Osteoblast (primary cell): ENCODE results near the gene USP16. TPM values are rescaled to one million over a fixed set of nuclear protein-coding genes. Genes with fewer than 3 reads are reported as not detected.

Experiments used
- DNase-seq: peaks from one replicate; pipeline ENCODE4 v3.0.0; 2011; ENCODE audit warnings: low spot score, mixed read lengths; ENCODE audit not compliant: insufficient read length; ENCODE audit errors: missing footprints
- H2AFZ ChIP-seq: 2 replicates; pipeline ENCODE4 v1.6.0; 2011; ENCODE audit warnings: mild to moderate bottlenecking, low read length
- H3K27ac ChIP-seq: 2 replicates; pipeline ENCODE4 v1.5.1; 2011; ENCODE audit warnings: mild to moderate bottlenecking, low read depth, low read length, moderate library complexity
- H3K27me3 ChIP-seq: 2 replicates; pipeline ENCODE4 v1.6.0; 2012; ENCODE audit warnings: mild to moderate bottlenecking, control low read depth, inconsistent platforms, low read length, moderate library complexity; ENCODE audit not compliant: insufficient read depth
- H3K36me3 ChIP-seq: 2 replicates; pipeline ENCODE4 v1.5.1; 2011; ENCODE audit warnings: mild to moderate bottlenecking, low read length, control low read depth, moderate library complexity; ENCODE audit not compliant: insufficient read depth
- H3K4me1 ChIP-seq: 2 replicates; pipeline ENCODE4 v1.5.1; 2011; ENCODE audit warnings: mild to moderate bottlenecking, low read length, control low read depth, moderate library complexity; ENCODE audit not compliant: insufficient read depth
- H3K4me2 ChIP-seq: 2 replicates; pipeline ENCODE4 v1.6.0; 2011; ENCODE audit warnings: mild to moderate bottlenecking, low read length; ENCODE audit not compliant: insufficient read depth
- H3K4me3 ChIP-seq: fragments of 200-600 bp; sonication (generic); 3 replicates; pipeline ENCODE4 v1.5.1; 2012; ENCODE audit warnings: mild to moderate bottlenecking, low read length, inconsistent platforms; ENCODE audit not compliant: insufficient read depth
- H3K79me2 ChIP-seq: 2 replicates; pipeline ENCODE4 v1.6.0; 2012; ENCODE audit warnings: mild to moderate bottlenecking, low read length, control low read depth, inconsistent platforms; ENCODE audit not compliant: insufficient read depth
- H3K9me3 ChIP-seq: 2 replicates; pipeline ENCODE4 v1.5.1; 2011; ENCODE audit warnings: low read depth, low read length, control low read depth
- H4K20me1 ChIP-seq: 2 replicates; pipeline ENCODE4 v1.6.0; 2012; ENCODE audit warnings: mild to moderate bottlenecking, low read length, control low read depth; ENCODE audit not compliant: insufficient read depth
- CTCF ChIP-seq: IDR thresholded peaks from 2 replicates; pipeline ENCODE4 v1.5.1; 2011; ENCODE audit warnings: mild to moderate bottlenecking, low read depth, low read length, moderate library complexity; ENCODE audit errors: extremely low read depth
- total RNA-seq: library from RNA; depleted of rRNA; stranded (reverse); fragments of >200 nt; gene quantifications from 2 replicates; pipeline ENCODE4 v1.2.3, GENCODE V29; 2012

USP16 gene
- 47.4 TPM in 2 replicates for total RNA-seq

- Histone ChIP-seq H3K4me2 (peak within 1 kb of the TSS; percentile 97), H3K27me3 (no peaks in the 10 kb centered on the region), H2AFZ (peak within 1 kb of the TSS; percentile 94), H3K4me3 (peak within 1 kb of the TSS; percentile 81), H3K4me1 (peaks cover 11% of the 10 kb centered on the region), H3K9me3 (no peaks in the 10 kb centered on the region), H3K27ac (peak within 1 kb of the TSS; percentile 99), H3K79me2 (peaks cover 43% of the 10 kb centered on the region), H3K36me3 (peaks cover 4% of the 10 kb centered on the region), H4K20me1 (no peaks in the 10 kb centered on the region)
- DNase-seq = peak; percentile 98
- TF ChIP-seq CTCF = peak; percentile 25
Measured at GRCh38 chr21:29024474-29025327, at the start of gene USP16. Gene USP16, plus strand, starts transcription at chr21:29024668. Its CDS starts 3,246 bp downstream, at chr21:29027914.

GRCh38 chr21:28975397-28975796 is 49.1 kb upstream of the USP16 start:
- Histone ChIP-seq H3K4me1 (no peaks in the 10 kb centered on the region), H4K20me1 (no peaks in the 10 kb centered on the region), H3K4me2 (no peak overlapping the region), H3K27me3 (no peaks in the 10 kb centered on the region), H3K36me3 (peaks cover 14% of the 10 kb centered on the region), H3K4me3 (no peak overlapping the region), H3K27ac (peak overlapping the region; percentile 19), H2AFZ (no peak overlapping the region), H3K79me2 (peaks cover 10% of the 10 kb centered on the region), H3K9me3 (no peaks in the 10 kb centered on the region)
- no peak for TF ChIP-seq CTCF
- no peak for DNase-seq

- H3K36me3 ChIP-seq = peaks cover 45% of the 10 kb centered on the region
- no peaks in the 10 kb centered on the region for H3K9me3 ChIP-seq
- no peak for TF ChIP-seq CTCF
- no peaks in the 10 kb centered on the region for H4K20me1 ChIP-seq
- H3K79me2 ChIP-seq = peaks cover 7% of the 10 kb centered on the region
- H2AFZ ChIP-seq = no peak overlapping the region
- no peak overlapping the region for H3K4me2 ChIP-seq
- no peaks in the 10 kb centered on the region for H3K4me1 ChIP-seq
- no peaks in the 10 kb centered on the region for H3K27me3 ChIP-seq
- H3K27ac ChIP-seq = no peak overlapping the region
- no peak for DNase-seq
- H3K4me3 ChIP-seq = no peak overlapping the region
Measured at GRCh38 chr21:28979092-28979491, 45.4 kb upstream of the USP16 start.

GRCh38 chr21:28982637-28983036 is 41.8 kb upstream of the USP16 start:
- Histone ChIP-seq H3K4me1 (no peaks in the 10 kb centered on the region), H4K20me1 (no peaks in the 10 kb centered on the region), H3K4me2 (no peak overlapping the region), H3K9me3 (no peaks in the 10 kb centered on the region), H3K36me3 (peaks cover 42% of the 10 kb centered on the region), H3K79me2 (peaks cover 12% of the 10 kb centered on the region), H3K4me3 (no peak overlapping the region), H3K27ac (no peak overlapping the region), H2AFZ (no peak overlapping the region), H3K27me3 (no peaks in the 10 kb centered on the region)
- no peak for DNase-seq
- TF ChIP-seq CTCF = no peak
